Pulmonary artery endothelial cell (primary cell): Measurements from ENCODE around the gene KLRC3. TPM values are rescaled to one million over a fixed set of nuclear protein-coding genes. Genes with fewer than 3 reads are reported as not detected.
"Not testable (repeated sequence)": the region's sequence is repeated elsewhere in the genome, so short reads cannot be mapped to it uniquely, and the experiment has no call there.

Experiments
- DNase-seq: peaks from one replicate; pipeline ENCODE4 v3.0.0-alpha.2; 2011; ENCODE audit warnings: low read depth, low spot score
- total RNA-seq: library from RNA; depleted of rRNA; stranded (reverse); fragments of >200 nt; gene quantifications from 2 replicates; pipeline ENCODE4 v1.2.3, GENCODE V29; 2014

KLRC3 gene
- not detected in 2 replicates for total RNA-seq

GRCh38 chr12:10420334-10420733, at the start of gene KLRC3:
KLRC3 (minus strand) TSS chr12:10420595; CDS start chr12:10420550, 45 bp downstream.
- DNase-seq, result not testable (repeated sequence)

- no peak for DNase-seq
Measured at GRCh38 chr12:10469701-10470100, 49.3 kb upstream of the KLRC3 start.

GRCh38 chr12:10466311-10466710, 45.9 kb upstream of the KLRC3 start:
- DNase-seq, result no peak

GRCh38 chr12:10457760-10458159, 37.4 kb upstream of the KLRC3 start:
- no peak for DNase-seq

- no peak for DNase-seq
Measured at GRCh38 chr12:10456856-10457255, 36.5 kb upstream of the KLRC3 start.

- DNase-seq, result no peak
Measured at GRCh38 chr12:10455766-10456165, 35.4 kb upstream of the KLRC3 start.

GRCh38 chr12:10454531-10454930, 34.1 kb upstream of the KLRC3 start:
- no peak for DNase-seq

- no peak for DNase-seq
Measured at GRCh38 chr12:10453156-10453555, 32.8 kb upstream of the KLRC3 start, which contains the start of gene KLRC1. KLRC1 (minus strand) TSS chr12:10453377; CDS start chr12:10451156, 2,221 bp downstream.

- no peak for DNase-seq
Measured at GRCh38 chr12:10448236-10448635, 27.8 kb upstream of the KLRC3 start.

GRCh38 chr12:10446052-10446451, 25.7 kb upstream of the KLRC3 start:
- DNase-seq, result not testable (repeated sequence)

- DNase-seq, result not testable (repeated sequence)
Measured at GRCh38 chr12:10441144-10441543, 20.7 kb upstream of the KLRC3 start.

- DNase-seq, result not testable (repeated sequence)
Measured at GRCh38 chr12:10439608-10440274, 19.3 kb upstream of the KLRC3 start.

- DNase-seq, result not testable (repeated sequence)
Measured at GRCh38 chr12:10437601-10438000, 17.2 kb upstream of the KLRC3 start.

- peak; percentile 27 for DNase-seq
Measured at GRCh38 chr12:10435816-10436215, 15.4 kb upstream of the KLRC3 start, which contains the start of gene KLRC2. KLRC2 (minus strand) TSS chr12:10436010; CDS start chr12:10435986, 24 bp downstream.

- DNase-seq, result not testable (repeated sequence)
Measured at GRCh38 chr12:10430623-10431022, 10.2 kb upstream of the KLRC3 start.

- not testable (repeated sequence) for DNase-seq
Measured at GRCh38 chr12:10425938-10426337, 5.5 kb upstream of the KLRC3 start.

- not testable (repeated sequence) for DNase-seq
Measured at GRCh38 chr12:10424260-10424899, 4.0 kb upstream of the KLRC3 start.

- not testable (repeated sequence) for DNase-seq
Measured at GRCh38 chr12:10422159-10422558, 1.8 kb upstream of the KLRC3 start.

GRCh38 chr12:10409392-10409791, 11.0 kb downstream of the KLRC3 start, which contains the start of gene KLRC4:
KLRC4 (minus strand) TSS chr12:10409757; CDS start chr12:10409575, 182 bp downstream.
- peak; percentile 4 for DNase-seq

- no peak for DNase-seq
Measured at GRCh38 chr12:10408842-10409241, 11.6 kb downstream of the KLRC3 start.

GRCh38 chr12:10406725-10407124, 13.7 kb downstream of the KLRC3 start:
- no peak for DNase-seq

- no peak for DNase-seq
Measured at GRCh38 chr12:10405294-10405693, 15.1 kb downstream of the KLRC3 start.

GRCh38 chr12:10404798-10405197, 15.6 kb downstream of the KLRC3 start:
- DNase-seq, result no peak
